Stimulated activated CD4-positive, alpha-beta T cell treated with anti-CD3 and anti-CD28 coated beads, Interleukin-2, amount 100 ng/mL, for 4 hours (primary cell): Measurements from ENCODE around the gene TBKBP1.

Source experiments
- DNase-seq: peaks from one replicate; pipeline ENCODE4 v3.0.0-alpha.2; 2020; ENCODE audit warnings: low read depth

The TBKBP1 gene, protein sequence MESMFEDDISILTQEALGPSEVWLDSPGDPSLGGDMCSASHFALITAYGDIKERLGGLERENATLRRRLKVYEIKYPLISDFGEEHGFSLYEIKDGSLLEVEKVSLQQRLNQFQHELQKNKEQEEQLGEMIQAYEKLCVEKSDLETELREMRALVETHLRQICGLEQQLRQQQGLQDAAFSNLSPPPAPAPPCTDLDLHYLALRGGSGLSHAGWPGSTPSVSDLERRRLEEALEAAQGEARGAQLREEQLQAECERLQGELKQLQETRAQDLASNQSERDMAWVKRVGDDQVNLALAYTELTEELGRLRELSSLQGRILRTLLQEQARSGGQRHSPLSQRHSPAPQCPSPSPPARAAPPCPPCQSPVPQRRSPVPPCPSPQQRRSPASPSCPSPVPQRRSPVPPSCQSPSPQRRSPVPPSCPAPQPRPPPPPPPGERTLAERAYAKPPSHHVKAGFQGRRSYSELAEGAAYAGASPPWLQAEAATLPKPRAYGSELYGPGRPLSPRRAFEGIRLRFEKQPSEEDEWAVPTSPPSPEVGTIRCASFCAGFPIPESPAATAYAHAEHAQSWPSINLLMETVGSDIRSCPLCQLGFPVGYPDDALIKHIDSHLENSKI

DNA sequence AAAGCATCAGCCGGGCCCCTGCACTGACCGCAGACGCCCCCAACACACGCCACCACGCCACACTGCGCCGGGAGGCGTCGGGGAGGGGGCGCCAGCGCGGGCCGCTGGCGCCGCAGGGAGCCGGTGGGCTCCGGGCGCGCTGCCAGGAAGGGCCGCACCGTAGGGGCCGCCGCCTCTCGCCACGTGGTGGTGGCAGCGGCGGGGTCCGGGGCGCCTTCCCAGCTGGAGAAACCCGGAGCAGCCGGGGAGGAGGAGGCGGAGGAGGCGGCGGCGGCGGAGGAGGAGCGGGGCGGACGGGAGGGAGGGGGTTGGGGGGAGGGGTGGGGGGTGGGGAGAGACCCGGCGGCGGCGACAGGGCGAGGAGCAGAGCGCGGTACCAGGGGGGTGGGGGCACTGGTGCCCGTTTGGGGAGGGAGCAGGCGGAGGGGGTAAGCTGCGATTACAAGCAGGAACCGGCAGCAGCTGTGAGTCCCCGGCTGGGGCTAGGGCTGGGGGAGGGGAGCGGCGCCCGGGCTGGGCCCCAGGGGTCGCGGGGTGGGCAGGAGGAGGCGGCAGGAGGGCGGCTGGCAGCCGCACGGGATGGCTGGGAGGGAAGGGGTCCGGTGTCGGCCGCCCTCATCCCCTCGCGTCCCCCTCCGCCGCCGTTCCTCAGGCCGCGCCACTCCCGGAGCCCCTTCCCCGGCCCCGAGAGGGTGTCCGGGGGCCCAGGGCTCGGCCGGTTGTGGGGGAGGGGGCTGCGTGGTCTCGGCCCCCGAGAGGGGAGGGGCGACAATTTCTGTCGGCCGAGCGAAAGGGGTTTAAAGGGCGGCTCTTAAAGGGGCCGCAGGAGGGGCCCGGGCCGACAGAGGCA, at the start of gene TBKBP1:
Gene TBKBP1 (plus strand): TSS at position 431 of the 850 bp plus-strand sequence. CDS start 1,952 bp downstream, outside the sequence.
- DNase-seq, result peak; percentile 74

DNA sequence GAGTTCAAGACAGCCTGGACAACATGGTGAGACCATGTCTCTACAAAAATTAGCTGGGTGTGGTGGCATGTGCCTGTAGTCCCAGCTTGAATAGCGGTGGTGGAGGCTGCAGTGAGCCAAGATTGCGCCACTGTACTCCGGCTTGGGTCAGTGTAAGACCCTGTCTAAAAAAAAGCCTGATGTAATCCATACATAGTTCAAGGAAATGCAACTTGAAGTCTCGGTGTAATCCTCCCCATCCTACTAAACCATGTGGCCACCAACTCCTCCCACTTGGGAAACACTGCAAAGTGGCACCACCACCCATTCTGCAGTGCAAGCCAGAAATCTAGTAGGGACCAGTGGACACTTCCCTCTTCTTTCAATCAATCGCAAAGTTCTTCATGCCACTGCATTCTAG, 49.6 kb upstream of the TBKBP1 start:
- DNase-seq, result no peak

DNA sequence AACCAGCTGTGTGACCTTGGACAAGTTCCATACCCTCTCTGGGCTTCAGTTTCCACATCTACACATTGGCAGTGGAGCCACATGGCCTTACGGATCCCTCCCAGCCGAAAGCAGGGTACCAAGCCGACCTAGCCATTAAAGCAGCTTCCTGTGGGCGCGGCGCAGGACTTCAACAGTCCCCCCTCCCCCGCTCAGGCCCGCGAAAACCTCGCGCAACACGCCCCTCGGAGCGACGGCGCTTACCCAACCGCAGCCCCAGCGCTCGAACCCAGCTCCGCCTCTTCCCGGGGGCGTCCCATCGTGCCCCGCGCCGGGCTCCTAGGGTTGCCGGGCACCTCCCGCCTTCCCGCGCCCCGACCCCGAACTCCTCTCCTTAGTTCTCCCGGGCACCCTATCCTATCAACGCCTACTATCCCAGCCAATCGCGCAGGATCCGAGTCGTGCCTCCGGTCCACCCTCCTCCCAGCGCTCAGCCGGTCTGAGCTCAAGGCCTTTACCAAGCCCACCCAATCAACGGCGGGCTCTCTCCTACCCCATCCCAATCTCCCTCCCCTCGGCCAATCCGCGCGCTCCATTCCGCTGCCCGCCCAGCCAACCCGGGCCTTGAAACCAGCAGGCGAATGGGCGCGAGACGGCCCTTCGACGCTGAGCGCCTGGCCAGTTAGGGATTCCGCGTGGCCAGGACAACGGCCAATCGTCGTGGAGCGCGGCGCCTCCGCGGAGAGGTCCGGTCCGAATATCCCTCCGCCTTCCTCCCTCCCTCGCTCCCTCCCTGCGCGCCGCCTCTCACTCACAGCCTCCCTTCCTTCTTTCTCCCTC, 44.6 kb upstream of the TBKBP1 start, which contains the start of gene KPNB1:
Gene KPNB1 (plus strand): TSS at position 767 of the 819 bp plus-strand sequence. CDS start 326 bp downstream, outside the sequence.
- DNase-seq, result peak; percentile 93

DNA sequence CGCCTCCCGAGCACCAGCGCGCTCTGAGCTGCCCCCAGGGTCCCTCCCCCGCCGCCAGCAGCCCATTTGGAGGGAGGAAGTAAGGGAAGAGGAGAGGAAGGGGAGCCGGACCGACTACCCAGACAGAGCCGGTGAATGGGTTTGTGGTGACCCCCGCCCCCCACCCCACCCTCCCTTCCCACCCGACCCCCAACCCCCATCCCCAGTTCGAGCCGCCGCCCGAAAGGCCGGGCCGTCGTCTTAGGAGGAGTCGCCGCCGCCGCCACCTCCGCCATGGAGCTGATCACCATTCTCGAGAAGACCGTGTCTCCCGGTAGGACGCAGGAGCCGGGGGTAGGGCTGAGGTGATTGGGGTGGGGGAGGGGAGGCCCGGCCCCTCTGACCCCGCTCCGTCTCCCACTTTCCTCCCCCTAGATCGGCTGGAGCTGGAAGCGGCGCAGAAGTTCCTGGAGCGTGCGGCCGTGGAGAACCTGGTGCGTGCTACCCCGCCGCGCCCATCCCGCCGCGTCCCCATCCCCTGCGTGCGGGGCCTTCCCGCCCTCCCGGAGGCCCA, 43.9 kb upstream of the TBKBP1 start:
- DNase-seq, result no peak

DNA sequence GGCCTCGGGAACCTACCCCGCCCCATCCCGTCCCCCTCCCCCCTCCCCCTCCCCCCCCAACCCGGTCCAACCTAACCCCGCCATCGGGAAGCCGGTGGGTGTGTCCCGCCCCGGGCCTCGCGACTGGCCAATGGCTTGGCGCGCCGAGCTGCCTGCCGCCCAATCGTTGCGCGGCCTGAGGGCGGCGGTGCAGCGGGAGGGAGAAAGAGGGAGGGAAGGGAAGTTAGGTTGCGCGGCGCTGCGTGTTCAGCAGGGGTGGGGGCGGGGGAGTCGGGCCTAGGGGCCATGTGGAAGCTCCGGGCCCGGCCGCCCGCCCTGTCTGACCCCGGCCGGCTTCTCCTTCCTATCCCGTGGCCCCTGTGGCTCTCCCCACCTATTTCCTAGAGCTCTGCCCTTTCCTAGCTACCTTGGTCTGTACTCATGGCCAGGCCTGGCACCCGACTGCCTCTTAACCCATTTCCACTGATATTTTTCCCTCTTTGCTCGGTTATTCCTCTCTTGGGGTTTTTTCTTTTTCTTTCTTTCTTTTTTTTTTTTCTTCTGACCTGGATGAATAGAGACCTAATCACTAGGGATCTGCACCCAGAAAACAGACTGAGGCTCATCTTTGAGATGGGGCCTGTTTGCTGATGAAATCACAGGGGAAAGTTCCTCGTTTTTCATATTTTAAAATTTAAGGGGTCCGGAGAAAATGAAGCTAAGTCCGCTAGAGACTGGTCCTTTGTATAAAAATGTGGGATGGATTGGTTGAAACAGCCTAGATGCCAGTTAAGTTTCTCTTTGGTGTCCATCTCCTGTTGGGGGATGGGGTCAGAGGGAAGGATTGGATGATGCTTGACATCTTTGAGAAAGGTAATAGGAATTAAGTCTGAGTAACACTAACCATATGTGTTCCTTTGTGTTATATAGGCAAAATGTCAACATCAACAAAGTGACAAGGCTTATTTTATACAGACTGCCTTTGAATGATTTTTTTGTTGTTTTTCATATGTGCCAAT, 43.1 kb upstream of the TBKBP1 start:
- peak; percentile 95 for DNase-seq

DNA sequence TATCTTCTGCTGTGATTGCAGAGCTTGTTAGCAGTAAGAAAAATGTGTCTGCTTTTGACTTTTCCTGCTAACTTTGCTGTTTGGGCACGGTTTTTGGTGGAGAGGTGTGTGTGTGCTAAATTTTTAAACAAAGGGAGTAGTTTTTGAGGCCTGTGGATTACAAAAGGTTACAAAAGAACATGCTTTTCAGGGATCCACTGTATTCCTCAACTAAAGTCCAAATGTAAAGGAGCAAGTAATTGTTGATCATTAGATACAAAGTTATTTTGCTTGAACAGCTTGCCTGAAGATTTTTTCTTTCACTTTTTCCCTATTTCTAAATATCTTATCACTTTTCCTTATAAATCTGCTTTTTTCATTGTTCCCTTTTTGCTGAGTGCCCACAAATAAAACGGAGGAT, 42.3 kb upstream of the TBKBP1 start:
- DNase-seq, result no peak

DNA sequence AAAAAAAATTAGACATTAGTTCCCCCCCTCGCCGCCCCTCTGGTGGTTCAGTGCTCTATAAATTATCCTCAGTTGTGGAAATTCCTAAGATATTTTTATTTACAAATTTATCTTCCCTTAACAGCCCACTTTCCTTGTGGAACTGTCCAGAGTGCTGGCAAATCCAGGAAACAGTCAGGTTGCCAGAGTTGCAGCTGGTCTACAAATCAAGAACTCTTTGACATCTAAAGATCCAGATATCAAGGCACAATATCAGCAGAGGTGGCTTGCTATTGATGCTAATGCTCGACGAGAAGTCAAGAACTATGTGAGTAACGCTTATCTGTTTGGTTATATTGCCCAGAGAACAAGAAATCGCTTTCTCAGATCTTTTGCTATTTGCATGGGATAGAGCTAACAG, 41.4 kb upstream of the TBKBP1 start:
- DNase-seq, result no peak

DNA sequence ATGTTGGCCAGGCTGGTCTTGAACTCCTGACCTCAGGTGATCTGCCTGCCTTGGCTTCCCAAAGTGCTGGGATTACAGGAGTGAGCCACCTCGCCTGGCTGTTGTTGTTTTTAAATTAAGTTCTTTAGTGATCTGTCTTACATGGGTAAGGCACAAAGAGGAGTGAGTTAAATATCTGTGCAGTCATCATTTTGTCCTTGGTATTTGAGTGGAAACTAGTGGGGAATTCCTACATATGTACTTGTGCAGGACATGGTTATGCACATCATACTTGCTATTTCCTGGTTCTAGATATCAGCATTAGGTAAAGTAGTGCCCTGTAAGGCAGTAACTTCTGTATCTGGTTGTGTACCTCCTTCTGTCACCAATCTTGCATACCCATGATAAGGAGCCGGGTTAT, 40.5 kb upstream of the TBKBP1 start:
- DNase-seq, result no peak

DNA sequence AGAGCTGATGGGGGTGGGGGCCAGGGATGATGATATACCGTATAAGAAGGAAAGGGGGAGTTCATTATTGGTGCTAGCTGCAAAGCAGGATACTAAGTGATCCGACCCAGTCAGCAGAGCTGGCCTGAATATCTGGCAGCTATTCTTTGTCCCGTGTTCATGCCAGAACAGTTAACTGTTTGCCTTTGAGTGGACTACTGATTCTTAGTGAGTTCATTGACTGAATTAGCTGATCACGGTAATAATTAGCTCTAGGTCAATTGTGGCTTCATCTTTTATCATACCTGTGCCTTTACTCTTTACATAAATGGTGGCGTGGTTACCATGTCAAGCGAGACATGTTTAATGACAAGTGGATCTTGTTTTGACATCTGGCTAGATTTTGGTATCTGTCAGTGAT, 39.0 kb upstream of the TBKBP1 start:
- no peak for DNase-seq

DNA sequence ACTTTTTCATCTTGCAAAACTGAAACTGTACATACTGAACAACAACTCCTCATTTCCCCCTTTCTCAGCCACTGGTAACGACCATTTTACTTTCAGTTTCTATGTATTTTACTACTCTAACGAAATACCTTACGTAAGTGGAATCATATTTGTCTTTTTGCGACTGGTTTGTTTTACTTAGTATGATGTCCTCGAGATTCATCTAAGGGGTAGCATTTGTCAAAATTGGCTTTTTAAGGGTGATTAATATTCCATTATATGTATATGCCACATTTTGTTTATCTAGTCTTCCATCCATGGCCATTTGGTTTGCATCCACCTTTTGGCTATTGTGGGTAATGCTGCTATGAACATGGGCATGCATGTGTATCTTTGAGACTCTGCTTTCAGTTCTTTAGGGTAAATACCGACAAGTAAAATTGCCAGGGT, 33.9 kb upstream of the TBKBP1 start:
- no peak for DNase-seq

DNA sequence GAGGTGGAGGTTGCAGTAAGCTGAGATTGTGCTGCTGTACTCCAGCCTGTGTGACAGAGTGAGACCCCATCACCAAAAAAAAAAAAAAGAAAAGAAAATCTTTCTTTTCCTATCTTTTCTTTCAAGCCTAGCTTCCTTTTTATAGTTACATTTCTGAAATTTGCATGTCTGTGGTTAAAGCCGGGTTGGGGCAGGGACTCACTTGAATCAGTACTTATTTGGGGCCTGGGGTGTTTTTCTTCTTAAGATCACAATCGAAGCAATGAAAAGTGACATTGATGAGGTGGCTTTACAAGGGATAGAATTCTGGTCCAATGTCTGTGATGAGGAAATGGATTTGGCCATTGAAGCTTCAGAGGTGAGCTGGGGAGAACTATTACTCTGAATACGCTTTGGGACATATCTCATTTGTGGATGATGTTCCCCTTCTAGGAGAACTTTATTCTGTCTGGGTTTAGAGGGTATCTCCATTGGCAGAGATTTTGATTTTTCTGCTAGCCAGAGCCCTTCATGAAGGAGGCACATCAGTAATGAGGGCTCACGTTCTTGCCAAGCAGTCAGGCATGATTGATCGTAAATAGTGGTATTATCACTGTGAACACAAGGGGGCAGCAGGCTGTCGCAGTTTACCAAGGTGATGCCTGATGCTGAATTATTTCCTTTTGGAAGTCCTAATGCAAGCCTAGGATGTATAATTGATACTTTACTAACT, 29.9 kb upstream of the TBKBP1 start:
- peak; percentile 50 for DNase-seq

DNA sequence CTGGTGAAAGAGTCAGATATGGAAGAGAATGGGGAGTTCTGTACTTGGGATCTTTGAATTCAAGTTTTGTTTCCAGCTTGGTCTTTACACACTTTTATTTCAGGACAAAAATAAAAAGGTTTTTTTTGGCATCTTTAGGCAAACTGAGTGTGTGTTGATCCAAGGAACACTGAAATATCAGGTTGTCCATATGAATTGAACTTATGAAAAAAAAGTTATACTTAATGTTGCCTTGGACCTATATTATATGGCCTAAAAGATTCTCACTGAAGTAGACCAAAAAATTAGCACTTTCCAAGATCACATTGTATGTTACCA, 29.4 kb upstream of the TBKBP1 start:
- no peak for DNase-seq

DNA sequence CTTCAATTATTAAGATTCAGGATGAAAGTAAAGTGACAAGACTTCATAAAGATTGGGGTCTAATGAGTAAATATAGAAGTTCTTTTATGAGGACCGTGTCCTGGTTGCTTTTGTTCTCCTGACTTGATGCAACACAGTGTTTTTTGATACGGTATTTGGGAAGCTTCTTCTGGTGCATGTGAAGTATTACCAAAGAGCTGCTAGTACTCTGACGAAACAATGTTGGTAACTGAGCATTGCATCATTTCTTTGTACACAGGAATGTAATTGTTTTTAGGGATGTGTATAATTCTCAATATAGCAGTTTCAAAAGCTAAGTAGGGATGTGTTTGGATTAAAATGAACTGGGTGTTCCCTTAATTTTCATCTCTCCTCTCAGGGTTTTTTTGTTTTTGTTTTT, 28.3 kb upstream of the TBKBP1 start:
- DNase-seq, result no peak

DNA sequence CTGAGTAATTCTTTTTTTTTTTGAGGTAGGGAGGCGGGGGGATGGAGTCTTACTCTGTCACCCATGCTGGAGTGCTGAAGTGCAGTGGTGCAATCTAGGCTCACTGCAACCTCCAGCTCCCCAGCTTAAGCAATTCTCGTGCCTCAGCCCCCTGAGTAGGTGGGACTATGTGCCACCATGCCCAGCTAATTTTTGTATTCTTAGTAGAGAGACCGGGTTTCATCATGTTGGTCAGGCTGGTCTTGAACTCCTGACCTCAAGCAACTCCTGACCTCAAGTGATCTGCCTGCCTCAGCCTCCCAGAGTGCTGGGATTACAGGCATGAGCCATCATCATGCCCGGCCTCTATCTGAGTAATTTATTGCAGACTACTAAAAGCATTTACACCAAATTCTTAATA, 24.9 kb upstream of the TBKBP1 start:
- DNase-seq, result no peak

DNA sequence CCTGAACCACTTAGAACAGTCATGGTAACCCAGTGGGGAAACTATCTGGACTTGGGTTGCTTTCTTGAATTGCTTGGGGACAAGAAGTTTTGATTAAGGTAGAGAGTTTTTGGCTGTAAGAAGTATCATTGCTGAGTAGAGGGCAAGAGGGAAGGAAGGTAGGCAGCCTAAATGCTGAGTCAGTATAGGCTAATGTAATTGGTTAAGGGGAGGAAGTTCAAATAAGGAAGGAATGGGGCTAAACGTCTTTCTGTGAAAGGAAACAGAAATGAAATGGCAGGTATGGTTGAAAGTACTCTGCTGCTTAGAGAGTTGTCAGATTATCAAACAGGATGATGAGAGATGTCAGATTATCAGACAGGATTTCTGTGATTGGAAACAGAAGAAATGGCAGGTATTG, 23.9 kb upstream of the TBKBP1 start:
- DNase-seq, result no peak

DNA sequence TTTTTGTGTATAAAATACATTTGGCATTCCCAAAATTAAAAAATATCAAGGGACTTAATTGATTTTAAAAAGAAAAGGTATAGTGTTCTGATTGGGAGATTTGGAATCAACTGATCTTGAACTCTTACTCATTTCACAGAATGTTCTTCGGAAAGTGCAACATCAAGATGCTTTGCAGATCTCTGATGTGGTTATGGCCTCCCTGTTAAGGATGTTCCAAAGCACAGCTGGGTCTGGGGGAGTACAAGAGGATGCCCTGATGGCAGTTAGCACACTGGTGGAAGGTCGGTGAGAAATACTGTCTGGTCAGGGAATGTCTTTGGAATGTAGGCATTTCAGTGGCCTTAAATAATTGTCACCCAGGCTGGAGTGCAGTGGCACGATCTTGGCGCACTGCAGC, 19.5 kb upstream of the TBKBP1 start:
- DNase-seq, result no peak

DNA sequence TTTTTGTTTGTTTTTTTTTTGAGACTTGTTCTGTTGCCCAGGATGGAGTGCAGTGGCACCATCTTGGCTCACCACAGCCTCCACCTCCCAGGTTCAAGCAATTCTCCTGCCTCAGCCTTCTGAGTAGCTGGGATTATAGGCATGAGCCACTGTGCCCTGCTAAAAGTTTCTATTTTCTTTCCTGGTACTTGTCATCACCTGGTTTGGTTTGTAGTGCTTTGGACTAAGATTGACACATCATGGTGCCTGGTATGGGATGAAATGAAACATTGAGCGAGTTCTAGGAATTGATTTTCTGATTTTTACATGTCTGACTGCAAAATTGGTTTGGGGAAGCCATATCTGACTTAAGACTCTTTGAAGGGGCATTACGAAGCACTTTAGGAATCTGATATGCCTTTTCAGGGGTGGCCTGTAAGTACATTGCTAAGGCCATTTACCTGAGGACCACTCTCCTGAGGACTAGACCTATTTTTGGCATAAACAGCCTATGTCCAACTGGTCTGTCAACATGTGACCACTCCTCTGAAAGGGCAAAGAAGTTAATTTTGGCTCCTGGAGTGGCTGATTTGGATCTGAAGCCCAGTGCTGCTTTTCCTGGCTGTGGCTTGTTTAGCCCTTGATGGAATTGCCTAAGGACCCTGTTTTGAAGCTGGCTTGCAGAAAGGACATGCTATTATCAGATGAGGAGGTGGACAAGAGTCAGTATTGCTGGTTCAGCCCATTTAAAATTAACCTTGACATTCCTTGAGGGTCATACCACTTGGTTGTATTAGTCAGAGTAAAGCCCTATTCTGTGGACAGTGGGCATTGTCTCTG, 18.4 kb upstream of the TBKBP1 start:
- no peak for DNase-seq

DNA sequence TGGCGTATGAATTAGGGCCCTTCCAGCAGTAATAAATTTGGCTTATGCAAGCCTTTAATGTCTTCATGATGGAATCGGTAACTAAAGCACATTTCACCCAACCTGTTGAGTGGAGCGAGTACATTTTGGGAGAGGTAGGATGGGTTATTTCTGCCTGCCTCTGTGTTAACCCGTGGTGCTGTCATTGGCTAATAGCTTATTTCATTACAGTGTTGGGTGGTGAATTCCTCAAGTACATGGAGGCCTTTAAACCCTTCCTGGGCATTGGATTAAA, 17.8 kb upstream of the TBKBP1 start:
- no peak for DNase-seq

DNA sequence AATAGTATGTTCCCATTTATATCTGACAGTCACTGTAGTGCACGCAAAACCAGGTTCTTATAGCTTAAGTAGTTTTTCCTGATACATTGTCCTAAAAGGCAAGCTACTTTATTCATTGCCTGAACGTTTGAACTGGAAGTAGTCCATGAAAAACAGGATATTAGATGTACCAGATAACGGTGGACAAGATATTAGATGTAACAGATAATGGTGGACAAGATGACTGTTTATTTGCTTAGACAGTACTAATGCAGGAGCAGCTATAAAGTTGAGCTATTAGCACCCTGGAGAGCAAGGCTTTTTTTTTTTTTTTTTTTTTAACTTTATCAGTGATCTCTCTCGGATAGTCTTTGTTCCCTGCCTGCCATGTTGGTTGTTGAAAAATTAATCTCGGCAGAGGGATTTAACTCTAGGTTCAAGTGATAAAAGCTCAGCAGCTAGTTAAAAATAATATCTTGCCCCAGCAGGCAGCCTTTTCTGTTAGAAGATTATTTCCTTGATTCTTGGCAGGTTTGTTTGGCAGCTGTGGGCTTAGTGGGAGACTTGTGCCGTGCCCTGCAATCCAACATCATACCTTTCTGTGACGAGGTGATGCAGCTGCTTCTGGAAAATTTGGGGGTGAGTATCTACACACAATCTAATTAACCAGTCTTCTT, 17.3 kb upstream of the TBKBP1 start:
- no peak for DNase-seq
